Measurements from ENCODE around the gene GPR108.
"Not testable (repeated sequence)": the region's sequence is repeated elsewhere in the genome, so short reads cannot be mapped to it uniquely, and the experiment has no call there.

GPR108 gene

GRCh38 chr19:6720369-6721137 is 16.8 kb downstream of the GPR108 start, which contains the start of gene C3:
Gene C3 (minus strand): TSS chr19:6720650. CDS start chr19:6720589, 61 bp downstream.
- DNase-seq (ENCODE audit: low read depth), result no peak

- DNase-seq (ENCODE audit: low read depth), result no peak
These were observed 17.4 kb downstream of the GPR108 start for GRCh38 chr19:6719992-6720368.

- no peak for DNase-seq (ENCODE audit: low read depth)
These were observed 17.9 kb downstream of the GPR108 start for GRCh38 chr19:6719540-6719861.

- no peak for DNase-seq (ENCODE audit: low read depth)
These were observed 18.4 kb downstream of the GPR108 start for GRCh38 chr19:6718741-6719539.

- DNase-seq (ENCODE audit: low read depth), result no peak
These were observed 19.2 kb downstream of the GPR108 start for GRCh38 chr19:6718111-6718740.

- DNase-seq (ENCODE audit: low read depth), result no peak
These were observed 19.9 kb downstream of the GPR108 start for GRCh38 chr19:6717441-6717971.

GRCh38 chr19:6717036-6717435 is 20.3 kb downstream of the GPR108 start:
- no peak for DNase-seq (ENCODE audit: low read depth)

GRCh38 chr19:6716610-6716970 is 20.8 kb downstream of the GPR108 start:
- no peak for DNase-seq (ENCODE audit: low read depth)

GRCh38 chr19:6714749-6715555 is 22.4 kb downstream of the GPR108 start:
- DNase-seq (ENCODE audit: low read depth), result no peak

- no peak for DNase-seq (ENCODE audit: low read depth)
These were observed 23.3 kb downstream of the GPR108 start for GRCh38 chr19:6713773-6714692.

GRCh38 chr19:6712692-6713670 is 24.4 kb downstream of the GPR108 start:
- DNase-seq (ENCODE audit: low read depth), result no peak

- DNase-seq (ENCODE audit: low read depth), result no peak
These were observed 25.1 kb downstream of the GPR108 start for GRCh38 chr19:6712231-6712630.

GRCh38 chr19:6711605-6712004 is 25.8 kb downstream of the GPR108 start:
- DNase-seq (ENCODE audit: low read depth), result no peak

- DNase-seq (ENCODE audit: low read depth), result no peak
These were observed 26.4 kb downstream of the GPR108 start for GRCh38 chr19:6711078-6711361.

- DNase-seq (ENCODE audit: low read depth), result no peak
These were observed 26.9 kb downstream of the GPR108 start for GRCh38 chr19:6710273-6711077.

GRCh38 chr19:6709549-6709948 is 27.8 kb downstream of the GPR108 start:
- DNase-seq (ENCODE audit: low read depth), result no peak

GRCh38 chr19:6708913-6709312 is 28.5 kb downstream of the GPR108 start:
- not testable (repeated sequence) for DNase-seq (ENCODE audit: low read depth)

GRCh38 chr19:6708346-6708745 is 29.0 kb downstream of the GPR108 start:
- DNase-seq (ENCODE audit: low read depth), result no peak

GRCh38 chr19:6707658-6708018 is 29.7 kb downstream of the GPR108 start:
- no peak for DNase-seq (ENCODE audit: low read depth)

Measured in non-pigmented ciliary epithelial cell (primary cell).